ENCODE results near the gene ITGB3BP.

GRCh38 chr1:63569068-63569467, 46.0 kb upstream of the ITGB3BP start:
- TF ChIP-seq RAD21 (IDR thresholded peaks at IDR 0.05) (no peak), JUND (IDR thresholded peaks at IDR 0.05) (no peak), SP1 (IDR thresholded peaks at IDR 0.05) (no peak), HNF4A (conservative IDR thresholded peaks at IDR 0.05) (no peak)
- TF ChIP-seq, protein P1, sequence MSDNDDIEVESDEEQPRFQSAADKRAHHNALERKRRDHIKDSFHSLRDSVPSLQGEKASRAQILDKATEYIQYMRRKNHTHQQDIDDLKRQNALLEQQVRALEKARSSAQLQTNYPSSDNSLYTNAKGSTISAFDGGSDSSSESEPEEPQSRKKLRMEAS (IDR thresholded peaks at IDR 0.05) = no peak
- TF ChIP-seq, protein P2, sequence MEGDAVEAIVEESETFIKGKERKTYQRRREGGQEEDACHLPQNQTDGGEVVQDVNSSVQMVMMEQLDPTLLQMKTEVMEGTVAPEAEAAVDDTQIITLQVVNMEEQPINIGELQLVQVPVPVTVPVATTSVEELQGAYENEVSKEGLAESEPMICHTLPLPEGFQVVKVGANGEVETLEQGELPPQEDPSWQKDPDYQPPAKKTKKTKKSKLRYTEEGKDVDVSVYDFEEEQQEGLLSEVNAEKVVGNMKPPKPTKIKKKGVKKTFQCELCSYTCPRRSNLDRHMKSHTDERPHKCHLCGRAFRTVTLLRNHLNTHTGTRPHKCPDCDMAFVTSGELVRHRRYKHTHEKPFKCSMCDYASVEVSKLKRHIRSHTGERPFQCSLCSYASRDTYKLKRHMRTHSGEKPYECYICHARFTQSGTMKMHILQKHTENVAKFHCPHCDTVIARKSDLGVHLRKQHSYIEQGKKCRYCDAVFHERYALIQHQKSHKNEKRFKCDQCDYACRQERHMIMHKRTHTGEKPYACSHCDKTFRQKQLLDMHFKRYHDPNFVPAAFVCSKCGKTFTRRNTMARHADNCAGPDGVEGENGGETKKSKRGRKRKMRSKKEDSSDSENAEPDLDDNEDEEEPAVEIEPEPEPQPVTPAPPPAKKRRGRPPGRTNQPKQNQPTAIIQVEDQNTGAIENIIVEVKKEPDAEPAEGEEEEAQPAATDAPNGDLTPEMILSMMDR (IDR thresholded peaks at IDR 0.05; ENCODE audit: low read depth, low read length, missing input control) = no peak
- TF ChIP-seq, protein P3, sequence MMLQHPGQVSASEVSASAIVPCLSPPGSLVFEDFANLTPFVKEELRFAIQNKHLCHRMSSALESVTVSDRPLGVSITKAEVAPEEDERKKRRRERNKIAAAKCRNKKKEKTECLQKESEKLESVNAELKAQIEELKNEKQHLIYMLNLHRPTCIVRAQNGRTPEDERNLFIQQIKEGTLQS (IDR thresholded peaks at IDR 0.05) = no peak

Measured in liver (tissue), 3 donors.